Stomach smooth muscle (tissue), 2 donors: Measurements from ENCODE around the gene ZC2HC1B.

ENCODE experiments used
- H3K27ac ChIP-seq: one replicate; pipeline ENCODE4 v1.7.0; 2013; ENCODE audit warnings: mild to moderate bottlenecking, low read length, inconsistent platforms
- H3K27me3 ChIP-seq, 2 donors: one replicate each; pipeline ENCODE4 v1.7.0; 2013; ENCODE audit warnings: low read length in 2 of 2; ENCODE audit not compliant: insufficient read depth in 2 of 2, control insufficient read depth in 1 of 2
- H3K36me3 ChIP-seq, 2 donors: one replicate each; pipeline ENCODE4 v1.7.0; 2013; ENCODE audit warnings: low read length in 2 of 2; ENCODE audit not compliant: control insufficient read depth in 2 of 2, insufficient read depth in 2 of 2
- H3K4me1 ChIP-seq: one replicate; pipeline ENCODE4 v1.7.0; 2013; ENCODE audit warnings: low read length; ENCODE audit not compliant: control insufficient read depth, insufficient read depth
- H3K4me3 ChIP-seq, 2 donors: one replicate each; pipeline ENCODE4 v1.7.0; 2013; ENCODE audit warnings: low read length in 2 of 2
- H3K9ac ChIP-seq, 2 donors: one replicate each; pipeline ENCODE4 v1.7.0; 2013; ENCODE audit warnings: low read length in 2 of 2, mild to moderate bottlenecking in 1 of 2
- H3K9me3 ChIP-seq, 2 donors: one replicate each; pipeline ENCODE4 v1.7.0; 2013; ENCODE audit warnings: low read length in 2 of 2; ENCODE audit not compliant: control insufficient read depth in 2 of 2
- donor health status: healthy.
- donor health status: Pancreatic carcinoma.

The ZC2HC1B gene

GRCh38 chr6:143961886-143962878 is 97.9 kb downstream of the ZC2HC1B start:
- Histone ChIP-seq H3K27ac (no peak overlapping the region), H3K4me3 (no peak overlapping the region), H3K4me1 (peaks cover 3% of the 10 kb centered on the region), H3K27me3 (no peaks in the 10 kb centered on the region), H3K36me3 (peaks cover 8 to 14% of the 10 kb centered on the region in 2 donors), H3K9me3 (no peaks in the 10 kb centered on the region), H3K9ac (no peak overlapping the region)

GRCh38 chr6:143963158-143963919 is 99.1 kb downstream of the ZC2HC1B start:
- Histone ChIP-seq H3K27me3 (no peaks in the 10 kb centered on the region), H3K4me3 (no peak overlapping the region), H3K9me3 (no peaks in the 10 kb centered on the region), H3K9ac (no peak overlapping the region), H3K36me3 (peaks cover 8 to 14% of the 10 kb centered on the region in 2 donors), H3K4me1 (peaks cover 3% of the 10 kb centered on the region), H3K27ac (no peak overlapping the region)

GRCh38 chr6:143964674-143965081 is 100.4 kb downstream of the ZC2HC1B start:
- no peak overlapping the region for H3K27ac ChIP-seq
- no peaks in the 10 kb centered on the region for H3K9me3 ChIP-seq
- no peak overlapping the region for H3K9ac ChIP-seq
- no peak overlapping the region for H3K4me3 ChIP-seq
- peaks cover 8 to 14% of the 10 kb centered on the region in 2 donors for H3K36me3 ChIP-seq
- H3K27me3 ChIP-seq, result no peaks in the 10 kb centered on the region
- peaks cover 3% of the 10 kb centered on the region for H3K4me1 ChIP-seq

- Histone ChIP-seq H3K4me1 (peaks cover 3% of the 10 kb centered on the region), H3K36me3 (peaks cover 8 to 10% of the 10 kb centered on the region in 2 donors), H3K27me3 (no peaks in the 10 kb centered on the region), H3K4me3 (no peak overlapping the region), H3K9ac (no peak overlapping the region), H3K27ac (no peak overlapping the region), H3K9me3 (no peaks in the 10 kb centered on the region)
These were observed 101.4 kb downstream of the ZC2HC1B start for GRCh38 chr6:143965503-143966171.

- H3K4me1 ChIP-seq, result peaks cover 3% of the 10 kb centered on the region
- no peak overlapping the region for H3K4me3 ChIP-seq
These were observed 102.0 kb downstream of the ZC2HC1B start for GRCh38 chr6:143966312-143966711.

GRCh38 chr6:143967706-143968376 is 103.6 kb downstream of the ZC2HC1B start:
- no peaks in the 10 kb centered on the region for H3K4me1 ChIP-seq
- no peak overlapping the region for H3K4me3 ChIP-seq
- no peak overlapping the region for H3K27ac ChIP-seq
- H3K27me3 ChIP-seq, result no peaks in the 10 kb centered on the region
- H3K36me3 ChIP-seq, result peaks cover 8 to 10% of the 10 kb centered on the region in 2 donors
- no peaks in the 10 kb centered on the region for H3K9me3 ChIP-seq
- no peak overlapping the region for H3K9ac ChIP-seq

More at GRCh38 chr6:143966312-143966711, 102.0 kb downstream of the ZC2HC1B start:
- no peaks in the 10 kb centered on the region for H3K9me3 ChIP-seq
- no peaks in the 10 kb centered on the region for H3K27me3 ChIP-seq
- no peak overlapping the region for H3K27ac ChIP-seq
- peaks cover 8 to 10% of the 10 kb centered on the region in 2 donors for H3K36me3 ChIP-seq
- H3K9ac ChIP-seq, result no peak overlapping the region

- no peak overlapping the region for H3K27ac ChIP-seq
- peak overlapping the region in 1 of 2 donors; percentile 3 for H3K9ac ChIP-seq
- no peak overlapping the region for H3K4me3 ChIP-seq
- H3K36me3 ChIP-seq, result peaks cover 4 to 8% of the 10 kb centered on the region in 2 donors
- H3K4me1 ChIP-seq, result no peaks in the 10 kb centered on the region
- no peaks in the 10 kb centered on the region for H3K27me3 ChIP-seq
- H3K9me3 ChIP-seq, result no peaks in the 10 kb centered on the region
These were observed 104.8 kb downstream of the ZC2HC1B start for GRCh38 chr6:143969077-143969476.

- H3K36me3 ChIP-seq, result peaks cover 2 to 3% of the 10 kb centered on the region in 2 donors
- H3K4me3 ChIP-seq, result no peak overlapping the region
- H3K27me3 ChIP-seq, result no peaks in the 10 kb centered on the region
- H3K4me1 ChIP-seq, result no peaks in the 10 kb centered on the region
- H3K9me3 ChIP-seq, result no peaks in the 10 kb centered on the region
- no peak overlapping the region for H3K27ac ChIP-seq
- no peak overlapping the region for H3K9ac ChIP-seq
These were observed 106.4 kb downstream of the ZC2HC1B start for GRCh38 chr6:143970456-143971218.

GRCh38 chr6:143971482-143972205 is 107.4 kb downstream of the ZC2HC1B start:
- Histone ChIP-seq H3K9me3 (no peaks in the 10 kb centered on the region), H3K4me3 (no peak overlapping the region), H3K36me3 (peaks cover 0 to 2% of the 10 kb centered on the region in 2 donors), H3K4me1 (no peaks in the 10 kb centered on the region), H3K27ac (no peak overlapping the region), H3K27me3 (no peaks in the 10 kb centered on the region), H3K9ac (no peak overlapping the region)
